GM19239 (cell line): ENCODE data around the gene GHRHR.

Experiments
- DNase-seq: peaks from one replicate; pipeline ENCODE4 v3.0.0; 2011; ENCODE audit warnings: low spot score; ENCODE audit not compliant: insufficient read length
- FAIRE-seq: peaks from 2 replicates; lab custom pipeline; 2011; peaks lifted over from hg19 to GRCh38; lab: Jason Lieb, UNC

GHRHR gene

GRCh38 chr7:30965372-30965771 lies 1.6 kb downstream of the GHRHR start:
- no peak for DNase-seq
- no peak for FAIRE-seq

GRCh38 chr7:30965883-30966282 lies 2.1 kb downstream of the GHRHR start:
- FAIRE-seq (no peak), DNase-seq (no peak)

GRCh38 chr7:30968294-30968693 lies 4.5 kb downstream of the GHRHR start:
- FAIRE-seq (peak; percentile 40), DNase-seq (no peak)

- FAIRE-seq = no peak
- DNase-seq = no peak
Measured at GRCh38 chr7:30968747-30969603, 5.2 kb downstream of the GHRHR start.

GRCh38 chr7:30969604-30969970 lies 5.8 kb downstream of the GHRHR start:
- FAIRE-seq (no peak), DNase-seq (no peak)

GRCh38 chr7:30970074-30970473 lies 6.3 kb downstream of the GHRHR start:
- no peak for DNase-seq
- FAIRE-seq = no peak

GRCh38 chr7:30970594-30971094 lies 6.9 kb downstream of the GHRHR start:
- no peak for DNase-seq
- FAIRE-seq = no peak

- no peak for DNase-seq
- FAIRE-seq = no peak
Measured at GRCh38 chr7:30971440-30971839, 7.7 kb downstream of the GHRHR start.

- FAIRE-seq = no peak
- no peak for DNase-seq
Measured at GRCh38 chr7:30971840-30972563, 8.2 kb downstream of the GHRHR start.

GRCh38 chr7:30973292-30973691 lies 9.5 kb downstream of the GHRHR start:
- no peak for DNase-seq
- no peak for FAIRE-seq

GRCh38 chr7:30973791-30974604 lies 10.2 kb downstream of the GHRHR start:
- no peak for FAIRE-seq

GRCh38 chr7:30974605-30975255 lies 11.0 kb downstream of the GHRHR start:
- FAIRE-seq (peak; percentile 95), DNase-seq (peak; percentile 60)

More at GRCh38 chr7:30973791-30974604, 10.2 kb downstream of the GHRHR start:
- DNase-seq = no peak

GRCh38 chr7:30975256-30975899 lies 11.6 kb downstream of the GHRHR start:
- FAIRE-seq (no peak), DNase-seq (no peak)

GRCh38 chr7:30976381-30976780 lies 12.6 kb downstream of the GHRHR start:
- FAIRE-seq = no peak

GRCh38 chr7:30977222-30977621 lies 13.5 kb downstream of the GHRHR start:
- no peak for FAIRE-seq

More at GRCh38 chr7:30976381-30976780, 12.6 kb downstream of the GHRHR start:
- DNase-seq = no peak

GRCh38 chr7:30977896-30978564 lies 14.3 kb downstream of the GHRHR start:
- no peak for DNase-seq
- no peak for FAIRE-seq

More at GRCh38 chr7:30977222-30977621, 13.5 kb downstream of the GHRHR start:
- DNase-seq = no peak

GRCh38 chr7:30979027-30979426 lies 15.3 kb downstream of the GHRHR start:
- DNase-seq = no peak
- FAIRE-seq = no peak

- no peak for DNase-seq
- no peak for FAIRE-seq
Measured at GRCh38 chr7:30980194-30980593, 16.4 kb downstream of the GHRHR start.

GRCh38 chr7:30980751-30981150 lies 17.0 kb downstream of the GHRHR start:
- FAIRE-seq = no peak
- DNase-seq = no peak
